Neural cell (in vitro differentiated cells): ENCODE results near the gene TRIAP1. TPM values are rescaled to one million over a fixed set of nuclear protein-coding genes. Genes with fewer than 3 reads are reported as not detected.
A peak's percentile ranks its signal among the peaks of the same experiment; 100 is the strongest.

Source experiments
- H2AFZ ChIP-seq: fragments of 200-600, 300-800 bp; sonication (generic), shearing (Covaris generic); 2 replicates; pipeline ENCODE4 v1.6.0; 2014; ENCODE audit warnings: low read depth, mild to moderate bottlenecking, antibody characterized with exemption, low read length, moderate library complexity
- H3F3A ChIP-seq: fragments of 200-600 bp; shearing (Covaris generic); 2 replicates; pipeline ENCODE4 v1.6.1; 2016; ENCODE audit warnings: mild to moderate bottlenecking, moderate library complexity, mixed read lengths, antibody characterized with exemption, low read length; ENCODE audit not compliant: insufficient read depth, poor library complexity, severe bottlenecking
- H3K27ac ChIP-seq: fragments of 200-600, 300-800 bp; sonication (generic), shearing (Covaris generic); 2 replicates; pipeline ENCODE4 v1.5.1; 2014; ENCODE audit warnings: mild to moderate bottlenecking, low read length, moderate library complexity
- H3K27me3 ChIP-seq: fragments of 300-800, 200-600 bp; sonication (generic), shearing (Covaris generic); 2 replicates; pipeline ENCODE4 v1.6.0; 2014; ENCODE audit warnings: mild to moderate bottlenecking, low read depth, low read length, moderate library complexity; ENCODE audit not compliant: insufficient read depth
- H3K36me3 ChIP-seq: fragments of 300-800, 200-600 bp; sonication (generic), shearing (Covaris generic); 2 replicates; pipeline ENCODE4 v1.5.1; 2014; ENCODE audit warnings: mild to moderate bottlenecking, antibody characterized with exemption, low read length, moderate library complexity; ENCODE audit not compliant: insufficient read depth
- H3K4me2 ChIP-seq: fragments of 300-800, 200-600 bp; sonication (generic), shearing (Covaris generic); 2 replicates; pipeline ENCODE4 v1.6.0; 2014; ENCODE audit warnings: mild to moderate bottlenecking, low read length
- H3K4me3 ChIP-seq: fragments of 300-800, 200-600 bp; sonication (generic), shearing (Covaris generic); 2 replicates; pipeline ENCODE4 v1.5.1; 2014; ENCODE audit warnings: mild to moderate bottlenecking, low read length, moderate library complexity
- H3K79me2 ChIP-seq: fragments of 200-600 bp; shearing (Covaris generic); replicated peaks from 2 replicates; pipeline ENCODE4 v1.6.0; 2014; ENCODE audit warnings: mild to moderate bottlenecking, low read length, moderate library complexity; ENCODE audit not compliant: insufficient read depth
- H3K9ac ChIP-seq: fragments of 300-800, 200-600 bp; sonication (generic), shearing (Covaris generic); 2 replicates; pipeline ENCODE4 v1.6.1; 2016; ENCODE audit warnings: mild to moderate bottlenecking, low read length, mixed read lengths
- H3K9me2 ChIP-seq: fragments of 200-600 bp; shearing (Covaris generic); 2 replicates; pipeline ENCODE4 v1.6.1; 2016; ENCODE audit warnings: mild to moderate bottlenecking, low read length, mixed read lengths; ENCODE audit not compliant: insufficient read depth
- H3K9me3 ChIP-seq: fragments of 200-600, 300-800 bp; sonication (generic), shearing (Covaris generic); 2 replicates; pipeline ENCODE4 v1.6.1; 2016; ENCODE audit warnings: mild to moderate bottlenecking, mixed run types, low read length, moderate library complexity, mixed read lengths
- H4K20me1 ChIP-seq: fragments of 200-600 bp; shearing (Covaris generic); 2 replicates; pipeline ENCODE4 v1.6.1; 2016; ENCODE audit warnings: mild to moderate bottlenecking, mixed run types; ENCODE audit not compliant: insufficient read depth
- EP300 ChIP-seq: fragments of 450-650 bp; conservative IDR thresholded peaks from 2 replicates; pipeline ENCODE4 v1.6.1; 2014; ENCODE audit warnings: antibody characterized with exemption, mild to moderate bottlenecking, moderate library complexity; ENCODE audit not compliant: poor library complexity, severe bottlenecking
- EZH2 ChIP-seq: fragments of 200-600, 300-800 bp; shearing (Covaris generic), sonication (generic); IDR thresholded peaks from 2 replicates; pipeline ENCODE4 v1.6.1; 2014; ENCODE audit warnings: antibody characterized with exemption, low read length, borderline replicate concordance, mild to moderate bottlenecking; ENCODE audit not compliant: insufficient read depth, poor library complexity, severe bottlenecking
- MXI1 ChIP-seq: fragments of 450-650 bp; conservative IDR thresholded peaks from 2 replicates; pipeline ENCODE4 v1.6.1; 2014; ENCODE audit warnings: antibody characterized with exemption, mild to moderate bottlenecking; ENCODE audit not compliant: poor library complexity, severe bottlenecking
- POLR2AphosphoS5 ChIP-seq: IDR thresholded peaks from 2 replicates; pipeline ENCODE4 v1.6.1; 2012
- RAD21 ChIP-seq: fragments of 450-650 bp; conservative IDR thresholded peaks from 2 replicates; pipeline ENCODE4 v1.6.1; 2014; ENCODE audit warnings: antibody characterized with exemption, mild to moderate bottlenecking, moderate library complexity
- REST ChIP-seq: IDR thresholded peaks from 2 replicates; pipeline ENCODE4 v1.6.1; 2012; ENCODE audit warnings: borderline replicate concordance
- SMC3 ChIP-seq: fragments of 450-650 bp; conservative IDR thresholded peaks from 2 replicates; pipeline ENCODE4 v1.6.1; 2014; ENCODE audit warnings: antibody characterized with exemption, mild to moderate bottlenecking, moderate library complexity; ENCODE audit not compliant: poor library complexity
- TAF1 ChIP-seq: IDR thresholded peaks from 2 replicates; pipeline ENCODE4 v1.6.1; 2012; ENCODE audit warnings: low read depth
- polyA plus RNA-seq: library from polyadenylated mRNA; depleted of rRNA; stranded (reverse); fragments of >200 nt; gene quantifications from 2 replicates; pipeline ENCODE4 v1.2.3, GENCODE V29; 2014
- TF ChIP-seq, protein P1 (sequence below): fragments of 450-650 bp; IDR thresholded peaks from 2 replicates; pipeline ENCODE4 v1.5.1; 2014; ENCODE audit warnings: antibody characterized with exemption, mild to moderate bottlenecking, moderate library complexity; ENCODE audit not compliant: poor library complexity, severe bottlenecking

TRIAP1 gene
- polyA plus RNA-seq, 1 donor from 2014 or later = 40.7 TPM

DNA sequence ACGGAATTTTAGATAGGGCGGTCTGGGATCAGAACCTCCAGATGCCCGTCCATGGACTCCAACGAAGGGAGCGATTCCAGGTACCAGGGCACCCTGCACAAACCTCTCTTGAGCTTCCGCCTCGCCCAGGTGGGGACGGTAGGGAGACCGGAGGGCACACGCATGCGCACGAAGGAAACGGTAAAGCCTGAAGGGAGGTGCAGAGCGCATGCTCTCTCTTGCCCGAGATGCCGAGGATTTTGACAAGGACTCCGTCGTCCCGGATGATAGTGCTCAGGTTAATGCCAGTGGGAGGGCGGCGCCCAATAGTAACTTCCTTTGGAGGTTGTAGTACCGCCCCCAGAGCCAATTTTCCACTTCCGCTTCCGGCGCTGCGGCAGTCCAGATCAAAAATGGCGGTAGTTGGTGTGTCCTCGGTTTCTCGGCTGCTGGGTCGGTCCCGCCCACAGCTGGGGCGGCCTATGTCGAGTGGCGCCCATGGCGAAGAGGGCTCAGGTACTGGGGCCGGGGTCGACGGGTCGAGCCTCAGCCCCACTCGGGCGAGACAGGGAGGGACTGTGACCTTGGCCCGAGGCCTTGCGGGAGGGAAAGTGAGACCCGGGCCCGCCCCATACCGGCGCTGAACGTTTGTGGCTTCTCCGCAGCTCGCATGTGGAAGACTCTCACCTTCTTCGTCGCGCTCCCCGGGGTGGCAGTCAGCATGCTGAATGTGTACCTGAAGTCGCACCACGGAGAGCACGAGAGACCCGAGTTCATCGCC is 8.3 kb downstream of the TRIAP1 start, which contains the start of gene COX6A1:
TSS of gene COX6A1 (plus strand) at position 379 of the 760 bp plus-strand sequence. CDS start at position 393, 14 bp downstream.
- H3F3A ChIP-seq = no peaks in the 10 kb centered on the region
- no peaks in the 10 kb centered on the region for H3K9me3 ChIP-seq
- H2AFZ ChIP-seq = peak within 1 kb of the TSS; percentile 99
- no peaks in the 10 kb centered on the region for H4K20me1 ChIP-seq
- H3K4me3 ChIP-seq = peak within 1 kb of the TSS; percentile 82
- H3K79me2 ChIP-seq = peaks cover 21% of the 10 kb centered on the region
- TF ChIP-seq POLR2AphosphoS5 (peak; percentile 90), EZH2 (no peak), MXI1 (peak; percentile 80), SMC3 (peak; percentile 60), TAF1 (peak; percentile 84), RAD21 (peak; percentile 36), REST (peak; percentile 88), EP300 (no peak)
- TF ChIP-seq, protein P1, sequence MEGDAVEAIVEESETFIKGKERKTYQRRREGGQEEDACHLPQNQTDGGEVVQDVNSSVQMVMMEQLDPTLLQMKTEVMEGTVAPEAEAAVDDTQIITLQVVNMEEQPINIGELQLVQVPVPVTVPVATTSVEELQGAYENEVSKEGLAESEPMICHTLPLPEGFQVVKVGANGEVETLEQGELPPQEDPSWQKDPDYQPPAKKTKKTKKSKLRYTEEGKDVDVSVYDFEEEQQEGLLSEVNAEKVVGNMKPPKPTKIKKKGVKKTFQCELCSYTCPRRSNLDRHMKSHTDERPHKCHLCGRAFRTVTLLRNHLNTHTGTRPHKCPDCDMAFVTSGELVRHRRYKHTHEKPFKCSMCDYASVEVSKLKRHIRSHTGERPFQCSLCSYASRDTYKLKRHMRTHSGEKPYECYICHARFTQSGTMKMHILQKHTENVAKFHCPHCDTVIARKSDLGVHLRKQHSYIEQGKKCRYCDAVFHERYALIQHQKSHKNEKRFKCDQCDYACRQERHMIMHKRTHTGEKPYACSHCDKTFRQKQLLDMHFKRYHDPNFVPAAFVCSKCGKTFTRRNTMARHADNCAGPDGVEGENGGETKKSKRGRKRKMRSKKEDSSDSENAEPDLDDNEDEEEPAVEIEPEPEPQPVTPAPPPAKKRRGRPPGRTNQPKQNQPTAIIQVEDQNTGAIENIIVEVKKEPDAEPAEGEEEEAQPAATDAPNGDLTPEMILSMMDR = peak; percentile 91
- peak within 1 kb of the TSS; percentile 85 for H3K9ac ChIP-seq
- H3K27ac ChIP-seq = peak within 1 kb of the TSS; percentile 87
- no peaks in the 10 kb centered on the region for H3K36me3 ChIP-seq
- no peaks in the 10 kb centered on the region for H3K9me2 ChIP-seq
- H3K27me3 ChIP-seq = no peaks in the 10 kb centered on the region
- peak within 1 kb of the TSS; percentile 100 for H3K4me2 ChIP-seq

DNA sequence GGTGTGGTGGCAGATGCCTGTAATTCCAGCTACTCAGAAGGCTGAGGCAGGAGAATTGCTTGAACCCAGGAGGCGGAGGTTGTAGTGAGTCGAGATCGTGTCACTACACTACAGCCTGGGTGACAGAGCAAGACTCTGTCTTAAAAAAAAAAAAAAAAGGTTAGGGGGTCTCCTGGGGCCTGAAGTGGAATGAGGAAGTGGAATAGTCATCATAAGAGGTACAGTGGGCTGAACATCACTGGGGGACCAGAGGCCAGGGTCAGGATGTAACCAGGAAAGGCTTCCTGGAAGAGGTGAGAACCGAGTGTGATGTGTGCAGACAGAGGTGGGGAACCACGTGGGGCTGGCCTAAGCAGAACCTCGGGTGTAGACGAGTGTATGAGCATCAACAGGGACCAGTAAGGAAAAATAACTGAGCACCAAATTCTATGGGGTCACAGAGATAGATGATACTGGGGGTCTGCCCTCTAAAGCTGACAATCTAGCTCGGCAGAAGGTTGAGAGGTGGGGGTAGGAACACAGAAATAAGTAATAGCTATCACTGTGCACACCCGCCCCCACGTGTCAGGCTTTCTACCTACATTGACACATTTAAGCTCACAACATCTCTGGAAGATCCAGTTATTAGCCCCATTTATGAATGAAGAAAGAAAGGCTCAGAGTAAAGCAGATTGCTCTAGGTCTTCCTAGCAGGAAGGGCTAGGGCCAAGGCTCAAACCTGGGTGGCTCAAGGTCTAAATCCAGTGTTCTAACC is 13.2 kb downstream of the TRIAP1 start:
- no peaks in the 10 kb centered on the region for H3K9me3 ChIP-seq
- H3F3A ChIP-seq = no peaks in the 10 kb centered on the region
- no peak overlapping the region for H3K27ac ChIP-seq
- H3K27me3 ChIP-seq = no peaks in the 10 kb centered on the region
- H3K4me3 ChIP-seq = no peak overlapping the region
- TF ChIP-seq EZH2 = no peak
- TF ChIP-seq EP300 = no peak
- no peak for TF ChIP-seq RAD21
- TF ChIP-seq, protein P1 = no peak
- TF ChIP-seq REST = no peak
- TF ChIP-seq MXI1 = no peak
- TF ChIP-seq POLR2AphosphoS5 = no peak
- no peak for TF ChIP-seq SMC3
- TF ChIP-seq TAF1 = no peak
- no peaks in the 10 kb centered on the region for H3K9me2 ChIP-seq
- H4K20me1 ChIP-seq = no peaks in the 10 kb centered on the region
- H3K9ac ChIP-seq = no peak overlapping the region
- no peaks in the 10 kb centered on the region for H3K79me2 ChIP-seq
- no peak overlapping the region for H3K4me2 ChIP-seq
- H3K36me3 ChIP-seq = no peaks in the 10 kb centered on the region
- H2AFZ ChIP-seq = no peak overlapping the region
